ENCODE results near the gene ACTL6A.

ACTL6A gene

DNA sequence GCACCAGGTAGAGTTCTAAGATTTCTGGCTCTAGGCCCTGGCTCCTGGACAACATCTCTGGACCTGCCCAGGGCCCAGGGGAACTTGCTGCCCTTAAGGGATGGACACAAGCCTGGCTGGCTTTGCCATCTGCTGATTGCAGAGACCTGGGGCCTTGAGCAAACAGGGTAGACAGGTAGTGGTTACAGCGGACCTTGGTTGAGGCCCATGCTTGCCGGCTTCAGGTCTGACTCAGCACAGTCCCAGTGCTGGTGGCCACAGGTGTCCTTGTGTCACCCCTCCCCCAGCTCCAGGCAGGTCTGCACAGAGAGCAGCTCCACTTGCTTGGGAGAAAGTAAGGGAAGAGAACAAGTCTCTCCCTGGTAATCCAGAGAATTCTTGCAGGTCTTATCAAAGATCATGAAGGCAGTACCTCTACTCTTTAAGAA lies 15.9 kb upstream of the ACTL6A start:
- TF ChIP-seq, protein P1, sequence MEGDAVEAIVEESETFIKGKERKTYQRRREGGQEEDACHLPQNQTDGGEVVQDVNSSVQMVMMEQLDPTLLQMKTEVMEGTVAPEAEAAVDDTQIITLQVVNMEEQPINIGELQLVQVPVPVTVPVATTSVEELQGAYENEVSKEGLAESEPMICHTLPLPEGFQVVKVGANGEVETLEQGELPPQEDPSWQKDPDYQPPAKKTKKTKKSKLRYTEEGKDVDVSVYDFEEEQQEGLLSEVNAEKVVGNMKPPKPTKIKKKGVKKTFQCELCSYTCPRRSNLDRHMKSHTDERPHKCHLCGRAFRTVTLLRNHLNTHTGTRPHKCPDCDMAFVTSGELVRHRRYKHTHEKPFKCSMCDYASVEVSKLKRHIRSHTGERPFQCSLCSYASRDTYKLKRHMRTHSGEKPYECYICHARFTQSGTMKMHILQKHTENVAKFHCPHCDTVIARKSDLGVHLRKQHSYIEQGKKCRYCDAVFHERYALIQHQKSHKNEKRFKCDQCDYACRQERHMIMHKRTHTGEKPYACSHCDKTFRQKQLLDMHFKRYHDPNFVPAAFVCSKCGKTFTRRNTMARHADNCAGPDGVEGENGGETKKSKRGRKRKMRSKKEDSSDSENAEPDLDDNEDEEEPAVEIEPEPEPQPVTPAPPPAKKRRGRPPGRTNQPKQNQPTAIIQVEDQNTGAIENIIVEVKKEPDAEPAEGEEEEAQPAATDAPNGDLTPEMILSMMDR (IDR thresholded peaks at IDR 0.05; ENCODE audit: low read depth, low read length, missing control alignments): no peak
- DNase-seq (ENCODE audit: low read depth): no peak
- in situ Hi-C loops (cut with HindIII; ENCODE audit: low sequenced_read_pairs): no loop called here
- H3K4me3 ChIP-seq (ENCODE audit: low read depth, low read length): no peak overlapping the region

DNA sequence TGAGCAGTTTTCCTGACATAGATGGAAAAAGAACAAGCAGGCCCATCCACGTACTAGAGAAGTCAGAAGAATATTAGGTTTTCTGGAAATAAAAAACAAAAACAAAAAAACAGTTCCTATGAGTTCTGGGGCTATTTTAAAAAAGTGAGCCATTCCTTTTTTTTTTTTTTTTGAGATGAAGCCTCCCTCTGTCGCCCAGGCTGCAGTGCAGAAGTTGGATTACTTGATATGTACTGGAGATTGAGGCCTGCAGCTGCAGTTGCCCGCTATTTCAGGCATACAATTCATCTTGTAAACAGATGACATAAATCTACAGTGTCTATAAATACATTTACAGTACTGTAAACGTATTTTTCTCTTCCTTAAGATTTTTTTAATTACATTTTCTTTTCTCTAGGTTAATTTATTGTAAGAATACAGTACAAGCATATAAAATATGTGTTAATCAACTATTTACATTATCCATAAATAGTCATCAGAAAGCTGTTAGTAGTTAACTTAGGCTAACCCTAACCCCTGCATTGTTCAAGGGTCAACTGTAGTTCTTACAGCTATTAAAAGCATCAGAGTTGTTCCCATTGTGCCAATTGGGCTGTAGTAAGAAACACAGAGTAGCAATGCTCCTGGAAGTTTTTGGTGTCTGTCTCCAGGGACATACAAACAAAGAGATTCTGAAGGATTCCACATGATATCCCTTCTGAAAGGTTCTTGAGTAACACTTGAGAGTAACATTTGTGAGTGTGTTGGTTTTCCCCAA lies 11.2 kb upstream of the ACTL6A start:
- TF ChIP-seq, protein P1 (IDR thresholded peaks at IDR 0.05; ENCODE audit: low read depth, low read length, missing control alignments): no peak
- H3K4me3 ChIP-seq (ENCODE audit: low read depth, low read length): no peak overlapping the region
- DNase-seq (ENCODE audit: low read depth): no peak
- in situ Hi-C loops (cut with HindIII; ENCODE audit: low sequenced_read_pairs): no loop called here

DNA sequence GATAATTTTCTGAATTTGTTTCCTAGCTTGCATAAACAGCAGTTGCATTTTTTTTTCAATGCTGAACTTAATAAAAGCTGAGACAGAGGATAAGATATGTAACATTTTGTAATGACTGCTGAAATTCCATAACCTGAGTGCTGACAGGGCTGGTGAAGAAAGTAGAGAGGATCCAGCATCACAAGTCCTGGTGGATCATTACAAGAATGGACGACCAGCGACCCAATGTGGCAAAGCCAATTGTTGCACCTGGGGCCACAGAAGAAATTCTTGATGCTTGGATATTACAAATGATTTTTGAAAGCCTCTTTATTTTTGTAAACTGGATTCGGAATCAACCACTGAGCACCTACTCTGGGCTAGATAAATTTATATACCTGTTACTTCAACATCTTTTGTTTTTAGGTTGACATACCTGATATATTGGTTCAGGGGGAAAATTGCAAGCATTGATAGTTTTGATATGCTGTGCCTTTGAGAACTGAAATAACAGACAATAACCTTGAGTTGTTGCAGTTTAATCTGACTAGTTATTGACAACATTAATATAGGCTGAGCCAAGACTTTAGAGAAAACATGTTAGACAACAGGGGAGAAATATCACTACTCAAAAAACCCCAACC lies 3.9 kb upstream of the ACTL6A start:
- H3K4me3 ChIP-seq (ENCODE audit: low read depth, low read length): no peak overlapping the region
- in situ Hi-C loops (cut with HindIII; ENCODE audit: low sequenced_read_pairs): no loop called here
- TF ChIP-seq, protein P1 (IDR thresholded peaks at IDR 0.05; ENCODE audit: low read depth, low read length, missing control alignments): peak; percentile 95
- DNase-seq (ENCODE audit: low read depth): peak; percentile 60

DNA sequence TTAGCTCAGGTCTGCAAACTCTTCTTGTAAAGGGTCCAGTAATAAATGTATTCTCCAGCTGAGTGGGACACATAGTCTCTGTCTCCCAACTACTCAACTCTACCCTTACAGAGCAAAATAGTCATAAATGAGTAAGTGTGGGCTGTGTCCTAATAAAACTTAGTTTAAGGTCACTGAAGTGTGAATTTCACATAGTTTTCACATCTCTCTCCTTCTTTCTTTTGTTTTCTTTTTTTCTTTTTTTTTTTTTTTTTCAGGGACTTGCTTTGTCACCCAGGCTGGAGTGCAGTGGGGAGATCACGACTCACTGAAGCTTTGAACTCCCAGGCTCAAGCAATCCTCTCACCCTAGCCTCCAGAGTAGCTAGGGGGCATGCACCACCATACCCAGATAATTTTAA lies 1.9 kb upstream of the ACTL6A start:
- in situ Hi-C loops (cut with HindIII; ENCODE audit: low sequenced_read_pairs): no loop called here
- DNase-seq (ENCODE audit: low read depth): no peak
- no peak overlapping the region for H3K4me3 ChIP-seq (ENCODE audit: low read depth, low read length)
- TF ChIP-seq, protein P1 (IDR thresholded peaks at IDR 0.05; ENCODE audit: low read depth, low read length, missing control alignments): no peak

DNA sequence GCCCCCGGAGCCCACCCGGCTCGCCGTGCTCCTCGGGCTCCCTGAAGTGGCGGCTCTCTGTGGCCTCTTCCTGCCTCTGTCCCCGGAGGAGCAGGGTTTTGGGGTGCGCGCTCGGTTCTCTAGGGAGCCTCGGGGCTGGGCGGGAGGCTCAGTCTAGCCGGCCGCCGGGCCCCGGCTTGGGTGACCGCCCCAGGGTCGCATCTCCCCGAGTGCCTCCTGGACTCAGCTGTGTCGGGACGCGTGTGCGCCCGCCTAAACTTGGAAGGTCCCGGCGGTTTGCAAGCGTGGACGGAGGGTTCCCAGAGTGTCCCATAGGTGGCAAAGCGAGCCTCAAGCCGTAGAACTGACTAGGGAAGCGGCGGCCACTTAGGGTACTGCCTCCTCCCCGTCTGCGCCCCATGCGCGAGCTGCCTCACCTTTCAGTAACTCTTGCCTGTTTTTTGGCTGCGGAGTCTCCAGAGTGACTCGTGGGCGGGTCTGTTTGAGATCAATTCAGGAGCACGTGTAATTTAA lies 601 bp downstream of the ACTL6A start:
- DNase-seq (ENCODE audit: low read depth): peak; percentile 22
- in situ Hi-C loops (cut with HindIII; ENCODE audit: low sequenced_read_pairs): no loop called here
- TF ChIP-seq, protein P1 (IDR thresholded peaks at IDR 0.05; ENCODE audit: low read depth, low read length, missing control alignments): peak; percentile 40
- peak overlapping the region; percentile 56 for H3K4me3 ChIP-seq (ENCODE audit: low read depth, low read length)

DNA sequence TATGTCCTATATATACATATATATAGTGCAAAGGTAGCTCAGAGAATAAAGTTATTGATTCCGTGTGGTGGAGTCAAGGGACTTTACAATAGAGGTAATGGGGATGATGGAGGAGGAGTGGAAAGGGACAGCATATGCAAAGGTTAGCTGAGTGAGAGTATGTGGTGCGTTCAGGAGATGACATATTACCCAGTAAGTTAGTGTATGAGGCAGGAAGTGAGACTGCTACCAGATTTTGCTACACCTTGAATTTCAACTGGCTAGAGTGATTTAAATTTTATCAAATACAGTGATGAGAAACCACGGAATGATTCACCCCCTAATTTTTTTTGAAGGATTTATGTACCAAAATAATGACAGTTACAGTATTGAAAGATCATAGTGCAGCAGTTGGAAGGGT lies 2.8 kb downstream of the ACTL6A start:
- TF ChIP-seq, protein P1 (IDR thresholded peaks at IDR 0.05; ENCODE audit: low read depth, low read length, missing control alignments): no peak
- in situ Hi-C loops (cut with HindIII; ENCODE audit: low sequenced_read_pairs): no loop called here
- no peak for DNase-seq (ENCODE audit: low read depth)
- H3K4me3 ChIP-seq (ENCODE audit: low read depth, low read length): no peak overlapping the region

Data from astrocyte of the cerebellum (primary cell).